DND-41 (cell line): Measurements from ENCODE around the gene AMER1.

Experiments
- EZH2 ChIP-seq: IDR thresholded peaks from 3 replicates; pipeline ENCODE4 v1.6.1; 2012; ENCODE audit warnings: borderline replicate concordance, low read depth, mild to moderate bottlenecking, moderate library complexity, low read length, inconsistent platforms; ENCODE audit not compliant: severe bottlenecking
- TF ChIP-seq, protein P1 (sequence below): IDR thresholded peaks from 2 replicates; pipeline ENCODE4 v1.5.1; 2012; ENCODE audit warnings: borderline replicate concordance, low read length, moderate library complexity, mild to moderate bottlenecking; ENCODE audit not compliant: poor library complexity, severe bottlenecking; ENCODE audit errors: extremely low read depth

DNA sequence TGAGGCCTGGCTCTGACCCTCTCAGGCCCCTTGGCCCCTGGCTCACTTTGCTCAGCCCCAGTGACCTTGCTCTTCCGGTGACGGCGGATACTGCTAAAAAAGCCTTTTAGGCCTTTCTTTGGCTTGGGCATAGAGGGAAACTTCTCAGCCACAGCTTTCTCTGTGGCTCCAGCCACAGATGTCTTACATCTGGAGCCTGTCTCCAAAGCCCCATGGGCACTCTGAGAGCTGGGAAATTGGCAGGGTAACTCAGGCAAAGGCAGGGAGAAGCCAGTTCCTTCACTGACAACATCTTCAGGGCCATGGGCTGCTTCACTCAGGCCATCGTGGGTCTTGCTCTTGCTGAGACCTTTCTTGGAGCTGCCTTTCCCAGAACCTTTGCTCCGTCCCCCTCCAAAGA, 12.8 kb downstream of the AMER1 start:
- no peak for TF ChIP-seq EZH2
- TF ChIP-seq, protein P1, sequence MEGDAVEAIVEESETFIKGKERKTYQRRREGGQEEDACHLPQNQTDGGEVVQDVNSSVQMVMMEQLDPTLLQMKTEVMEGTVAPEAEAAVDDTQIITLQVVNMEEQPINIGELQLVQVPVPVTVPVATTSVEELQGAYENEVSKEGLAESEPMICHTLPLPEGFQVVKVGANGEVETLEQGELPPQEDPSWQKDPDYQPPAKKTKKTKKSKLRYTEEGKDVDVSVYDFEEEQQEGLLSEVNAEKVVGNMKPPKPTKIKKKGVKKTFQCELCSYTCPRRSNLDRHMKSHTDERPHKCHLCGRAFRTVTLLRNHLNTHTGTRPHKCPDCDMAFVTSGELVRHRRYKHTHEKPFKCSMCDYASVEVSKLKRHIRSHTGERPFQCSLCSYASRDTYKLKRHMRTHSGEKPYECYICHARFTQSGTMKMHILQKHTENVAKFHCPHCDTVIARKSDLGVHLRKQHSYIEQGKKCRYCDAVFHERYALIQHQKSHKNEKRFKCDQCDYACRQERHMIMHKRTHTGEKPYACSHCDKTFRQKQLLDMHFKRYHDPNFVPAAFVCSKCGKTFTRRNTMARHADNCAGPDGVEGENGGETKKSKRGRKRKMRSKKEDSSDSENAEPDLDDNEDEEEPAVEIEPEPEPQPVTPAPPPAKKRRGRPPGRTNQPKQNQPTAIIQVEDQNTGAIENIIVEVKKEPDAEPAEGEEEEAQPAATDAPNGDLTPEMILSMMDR = no peak
